WI38 (cell line): Measurements from ENCODE around the gene OR6N2.

Experiments
- H3K4me3 ChIP-seq: 2 replicates; pipeline ENCODE4 v1.5.1; 2011; ENCODE audit warnings: low read depth, mild to moderate bottlenecking, control low read depth, low read length
- CTCF ChIP-seq: IDR thresholded peaks from 2 replicates; pipeline ENCODE4 v1.5.1; 2012; ENCODE audit warnings: low read depth, mild to moderate bottlenecking, control low read depth, low read length

The OR6N2 gene

GRCh38 chr1:158801396-158801795 lies 20.4 kb upstream of the OR6N2 start:
- TF ChIP-seq CTCF: no peak
- no peak overlapping the region for H3K4me3 ChIP-seq

- TF ChIP-seq CTCF: no peak
- no peak overlapping the region for H3K4me3 ChIP-seq
These were observed 19.5 kb upstream of the OR6N2 start for GRCh38 chr1:158800526-158800925.

GRCh38 chr1:158799689-158800088 lies 18.7 kb upstream of the OR6N2 start:
- no peak for TF ChIP-seq CTCF
- H3K4me3 ChIP-seq: no peak overlapping the region

GRCh38 chr1:158798531-158798930 lies 17.5 kb upstream of the OR6N2 start:
- TF ChIP-seq CTCF: no peak
- H3K4me3 ChIP-seq: no peak overlapping the region

- no peak overlapping the region for H3K4me3 ChIP-seq
- no peak for TF ChIP-seq CTCF
These were observed 13.2 kb upstream of the OR6N2 start for GRCh38 chr1:158794247-158794646.

- H3K4me3 ChIP-seq: no peak overlapping the region
- no peak for TF ChIP-seq CTCF
These were observed 12.6 kb upstream of the OR6N2 start for GRCh38 chr1:158793604-158794003.

- no peak for TF ChIP-seq CTCF
- H3K4me3 ChIP-seq: no peak within 1 kb of the TSS
These were observed 8.8 kb downstream of the OR6N2 start, which contains the start of gene OR6N1 for GRCh38 chr1:158771950-158772866. OR6N1 (minus strand) TSS chr1:158772195; CDS start chr1:158766682, 5,513 bp downstream.
